Neural crest cell (in vitro differentiated cells): ENCODE results near the gene PDCD11. TPM values are rescaled to one million over a fixed set of nuclear protein-coding genes. Genes with fewer than 3 reads are reported as not detected.
A peak's percentile ranks its signal among the peaks of the same experiment; 100 is the strongest.

Experiments used
- DNase-seq: peaks from one replicate; pipeline ENCODE4 v3.0.0; 2021; ENCODE audit warnings: low read depth, mixed read lengths, low spot score
- H3K27ac Mint-ChIP-seq: one replicate; pipeline ENCODE4 v1.8.0; 2021; ENCODE audit warnings: mild to moderate bottlenecking, mixed read lengths; ENCODE audit not compliant: unreplicated experiment
- H3K27me3 Mint-ChIP-seq: 2 replicates; pipeline ENCODE4 v1.8.0; 2021; ENCODE audit warnings: low read depth, mild to moderate bottlenecking, mixed read lengths
- H3K36me3 Mint-ChIP-seq: 2 replicates; pipeline ENCODE4 v1.8.0; 2021; ENCODE audit warnings: low read depth, mild to moderate bottlenecking, mixed read lengths
- H3K4me1 Mint-ChIP-seq: 2 replicates; pipeline ENCODE4 v1.8.0; 2021; ENCODE audit warnings: mixed read lengths
- H3K4me3 Mint-ChIP-seq: one replicate; pipeline ENCODE4 v1.8.0; 2021; ENCODE audit warnings: mild to moderate bottlenecking, mixed read lengths
- H3K9me3 Mint-ChIP-seq: 2 replicates; pipeline ENCODE4 v1.8.0; 2021; ENCODE audit warnings: mixed read lengths
- total RNA-seq: library from RNA; stranded (reverse); gene quantifications from 2 replicates; pipeline ENCODE4 v1.2.1, GENCODE V29; 2021
- TF ChIP-seq, protein P1 (sequence below): fragments of 200-600 bp; sonication (generic); conservative IDR thresholded peaks from 2 replicates; pipeline ENCODE4 v1.5.0; 2021; ENCODE audit warnings: antibody characterized with exemption, mild to moderate bottlenecking

The PDCD11 gene
- total RNA-seq, 1 donor from 2014 or later, result 74.1 TPM

DNA sequence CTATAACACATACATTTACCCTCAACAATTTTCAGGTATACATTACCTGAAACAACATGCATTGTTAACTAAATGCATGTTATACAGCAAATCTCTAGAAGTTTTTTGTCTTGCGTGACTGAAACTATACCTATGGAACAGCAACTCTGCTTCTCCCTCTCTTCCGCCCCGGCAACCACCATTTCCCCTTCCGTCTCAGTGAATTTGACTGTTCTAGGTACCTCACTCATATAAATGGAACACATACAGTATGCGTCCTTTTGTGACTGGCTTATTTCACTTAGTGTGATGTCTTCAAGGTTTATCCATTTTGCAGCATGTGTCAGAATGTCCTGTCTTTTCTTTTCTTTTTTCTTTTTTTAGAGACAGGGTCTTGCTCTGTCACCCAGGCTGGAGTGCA lies 33.2 kb downstream of the PDCD11 start:
- H3K27ac Mint-ChIP-seq, result no peak overlapping the region
- H3K36me3 Mint-ChIP-seq, result peaks cover 11% of the 10 kb centered on the region
- DNase-seq, result no peak

DNA sequence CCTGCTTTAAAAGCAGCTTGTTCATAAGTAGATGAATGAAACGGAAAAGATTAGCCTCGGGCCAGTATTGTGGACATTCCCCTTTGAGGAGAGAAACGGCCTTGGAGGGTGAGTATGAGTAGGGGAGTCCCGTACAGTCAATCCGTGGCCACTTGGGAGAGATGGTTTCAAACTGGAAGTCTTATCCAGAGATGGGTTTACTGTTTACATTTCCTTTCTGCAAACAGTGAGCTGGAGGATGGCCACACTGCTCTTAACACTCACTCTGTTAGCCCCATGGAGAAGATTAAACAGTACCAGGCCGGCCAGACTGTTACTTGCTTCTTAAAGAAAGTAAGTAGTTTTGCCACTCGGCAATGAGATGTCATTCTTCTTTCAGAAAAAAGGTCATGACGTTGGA lies 35.5 kb downstream of the PDCD11 start:
- Mint-ChIP-seq H3K4me1 (no peaks in the 10 kb centered on the region), H3K4me3 (no peak overlapping the region), H3K36me3 (peaks cover 10% of the 10 kb centered on the region), H3K9me3 (no peaks in the 10 kb centered on the region), H3K27me3 (no peaks in the 10 kb centered on the region), H3K27ac (no peak overlapping the region)
- TF ChIP-seq, protein P1, sequence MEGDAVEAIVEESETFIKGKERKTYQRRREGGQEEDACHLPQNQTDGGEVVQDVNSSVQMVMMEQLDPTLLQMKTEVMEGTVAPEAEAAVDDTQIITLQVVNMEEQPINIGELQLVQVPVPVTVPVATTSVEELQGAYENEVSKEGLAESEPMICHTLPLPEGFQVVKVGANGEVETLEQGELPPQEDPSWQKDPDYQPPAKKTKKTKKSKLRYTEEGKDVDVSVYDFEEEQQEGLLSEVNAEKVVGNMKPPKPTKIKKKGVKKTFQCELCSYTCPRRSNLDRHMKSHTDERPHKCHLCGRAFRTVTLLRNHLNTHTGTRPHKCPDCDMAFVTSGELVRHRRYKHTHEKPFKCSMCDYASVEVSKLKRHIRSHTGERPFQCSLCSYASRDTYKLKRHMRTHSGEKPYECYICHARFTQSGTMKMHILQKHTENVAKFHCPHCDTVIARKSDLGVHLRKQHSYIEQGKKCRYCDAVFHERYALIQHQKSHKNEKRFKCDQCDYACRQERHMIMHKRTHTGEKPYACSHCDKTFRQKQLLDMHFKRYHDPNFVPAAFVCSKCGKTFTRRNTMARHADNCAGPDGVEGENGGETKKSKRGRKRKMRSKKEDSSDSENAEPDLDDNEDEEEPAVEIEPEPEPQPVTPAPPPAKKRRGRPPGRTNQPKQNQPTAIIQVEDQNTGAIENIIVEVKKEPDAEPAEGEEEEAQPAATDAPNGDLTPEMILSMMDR, result no peak
- no peak for DNase-seq

More for the DNA sequence above, 33.2 kb downstream of the PDCD11 start:
- Mint-ChIP-seq H3K4me1 (no peaks in the 10 kb centered on the region), H3K27me3 (no peaks in the 10 kb centered on the region), H3K4me3 (no peak overlapping the region), H3K9me3 (no peaks in the 10 kb centered on the region)
- TF ChIP-seq, protein P1, result no peak

DNA sequence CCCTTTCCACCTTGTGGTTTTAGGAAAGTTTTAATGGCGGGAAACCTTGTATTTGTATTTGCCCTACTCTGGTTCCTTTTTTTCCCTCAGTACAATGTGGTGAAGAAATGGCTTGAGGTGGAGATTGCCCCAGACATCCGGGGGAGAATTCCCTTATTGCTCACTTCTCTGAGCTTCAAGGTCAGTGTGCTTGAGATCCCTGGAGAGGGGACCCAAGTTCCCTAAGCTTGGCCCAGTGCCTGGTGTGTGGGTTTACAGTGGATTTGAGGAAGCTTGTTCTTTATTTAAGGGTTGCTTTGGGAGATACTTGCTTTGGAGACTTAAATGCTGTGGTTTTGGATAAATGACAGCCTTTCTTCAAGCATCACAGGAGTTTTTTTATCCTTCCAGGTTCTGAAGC lies 37.4 kb downstream of the PDCD11 start:
- peak overlapping the region; percentile 43 for H3K27ac Mint-ChIP-seq
- no peak for DNase-seq
- TF ChIP-seq, protein P1, result no peak
- H3K4me3 Mint-ChIP-seq, result no peak overlapping the region
- no peaks in the 10 kb centered on the region for H3K9me3 Mint-ChIP-seq
- no peaks in the 10 kb centered on the region for H3K4me1 Mint-ChIP-seq
- H3K36me3 Mint-ChIP-seq, result peaks cover 14% of the 10 kb centered on the region
- H3K27me3 Mint-ChIP-seq, result no peaks in the 10 kb centered on the region

DNA sequence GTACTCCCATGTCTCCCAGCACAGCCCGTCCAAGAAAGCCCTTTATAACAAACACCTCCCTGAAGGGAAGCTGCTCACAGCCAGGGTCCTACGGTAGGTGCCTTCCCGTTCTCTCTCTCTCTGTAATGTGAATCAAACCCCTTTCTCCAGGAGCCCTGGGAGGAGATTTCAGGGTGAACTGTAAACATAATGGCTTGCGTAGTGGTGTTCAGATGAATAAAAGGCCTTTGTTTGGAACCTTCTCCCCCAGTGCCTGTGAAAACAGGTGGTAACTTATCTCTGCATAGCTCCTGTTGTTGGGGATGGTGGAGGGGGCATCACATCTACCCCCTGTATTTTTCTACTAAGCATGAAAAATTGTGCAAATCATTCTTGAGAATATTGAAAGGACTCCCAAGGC lies 43.4 kb downstream of the PDCD11 start:
- DNase-seq, result no peak
- Mint-ChIP-seq H3K27me3 (no peaks in the 10 kb centered on the region), H3K4me1 (no peaks in the 10 kb centered on the region), H3K36me3 (peaks cover 15% of the 10 kb centered on the region), H3K9me3 (no peaks in the 10 kb centered on the region), H3K4me3 (no peak overlapping the region), H3K27ac (peak overlapping the region; percentile 35)
- TF ChIP-seq, protein P1, result no peak

DNA sequence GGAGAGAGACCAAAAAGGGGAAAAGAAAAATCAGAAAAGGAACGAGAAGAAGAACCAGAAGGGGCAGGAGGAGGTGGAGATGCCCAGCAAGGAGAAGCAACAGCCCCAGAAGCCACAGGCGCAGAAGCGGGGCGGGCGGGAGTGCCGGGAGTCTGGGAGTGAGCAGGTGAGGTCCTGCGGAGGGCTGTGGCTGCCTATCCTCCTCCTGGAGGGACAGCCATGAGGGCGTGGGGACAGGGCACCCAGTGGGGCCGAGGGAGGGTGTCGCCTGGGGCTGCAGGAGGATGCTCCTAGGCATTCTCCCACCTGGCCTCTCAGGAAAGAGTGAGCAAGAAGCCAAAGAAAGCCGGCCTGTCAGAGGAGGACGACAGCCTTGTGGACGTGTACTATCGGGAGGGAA lies 44.0 kb downstream of the PDCD11 start:
- H3K4me1 Mint-ChIP-seq, result no peaks in the 10 kb centered on the region
- no peaks in the 10 kb centered on the region for H3K27me3 Mint-ChIP-seq
- DNase-seq, result no peak
- H3K27ac Mint-ChIP-seq, result peak overlapping the region; percentile 78
- peaks cover 15% of the 10 kb centered on the region for H3K36me3 Mint-ChIP-seq
- H3K4me3 Mint-ChIP-seq, result no peak overlapping the region
- no peaks in the 10 kb centered on the region for H3K9me3 Mint-ChIP-seq
- TF ChIP-seq, protein P1, result no peak

DNA sequence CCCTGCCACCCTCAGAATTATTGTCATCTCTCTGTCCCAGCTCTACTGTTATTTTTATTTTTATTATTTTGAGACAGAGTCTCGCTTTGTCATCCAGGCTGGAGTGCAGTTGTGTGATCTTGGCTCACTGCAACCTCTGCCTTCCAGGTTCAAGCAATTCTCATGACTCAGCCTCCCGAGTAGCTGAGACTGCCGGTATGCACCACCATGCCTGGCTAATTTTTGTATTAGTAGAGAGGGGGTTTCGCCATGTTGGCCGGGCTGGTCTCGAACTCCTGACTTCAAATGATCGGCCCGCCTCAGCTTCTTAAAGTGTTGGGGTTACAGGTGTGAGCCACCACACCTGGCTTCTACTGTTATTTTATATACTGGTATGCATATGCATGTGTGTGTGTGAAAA lies 44.8 kb downstream of the PDCD11 start:
- Mint-ChIP-seq H3K4me3 (no peak overlapping the region), H3K4me1 (no peaks in the 10 kb centered on the region), H3K36me3 (peaks cover 15% of the 10 kb centered on the region), H3K9me3 (no peaks in the 10 kb centered on the region), H3K27ac (no peak overlapping the region), H3K27me3 (no peaks in the 10 kb centered on the region)
- no peak for DNase-seq
- TF ChIP-seq, protein P1, result no peak
